ENCODE data around the gene CTXND1.

DNA sequence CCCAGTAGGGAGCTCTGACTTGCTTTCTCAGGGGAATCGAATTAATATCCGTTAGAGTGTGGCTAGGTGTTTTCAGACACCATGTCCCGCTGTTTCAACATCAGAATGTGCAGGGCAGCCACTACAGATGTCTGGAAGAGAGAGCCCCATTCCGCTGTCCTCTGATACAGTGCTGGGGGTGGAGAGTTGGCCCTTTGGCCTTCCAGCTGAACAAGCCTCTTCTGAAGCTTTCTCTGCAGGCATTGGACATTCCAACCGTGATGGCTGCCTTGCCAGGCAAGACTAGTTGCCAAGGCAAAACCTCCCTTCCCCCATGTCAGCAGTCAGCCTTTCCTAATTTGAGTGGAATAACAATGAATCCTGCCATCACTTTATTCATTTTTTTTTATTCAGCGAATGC, 97.7 kb downstream of the CTXND1 start:
- TF ChIP-seq SMC3 (IDR thresholded peaks at IDR 0.05; ENCODE audit: low read depth, low read length) (no peak), RFX5 (IDR thresholded peaks at IDR 0.05; ENCODE audit: low read depth, low read length) (no peak), RAD21 (IDR thresholded peaks at IDR 0.05; ENCODE audit: low read length) (no peak), MAZ (IDR thresholded peaks at IDR 0.05; ENCODE audit: borderline replicate concordance, low read depth, low read length) (no peak), CHD1 (IDR thresholded peaks at IDR 0.05; ENCODE audit: low read depth, low read length) (no peak), POLR2A (IDR thresholded peaks at IDR 0.05; ENCODE audit: low read depth, low read length) (no peak), FOS (IDR thresholded peaks at IDR 0.05; ENCODE audit: low read depth, low read length) (no peak), BHLHE40 (IDR thresholded peaks at IDR 0.05; ENCODE audit: low read depth, low read length) (no peak), MAFK (IDR thresholded peaks at IDR 0.05; ENCODE audit: low read depth, low read length) (no peak), RCOR1 (IDR thresholded peaks at IDR 0.05; ENCODE audit: insufficient replicate concordance, low read length) (no peak)
- TF ChIP-seq, protein P1, sequence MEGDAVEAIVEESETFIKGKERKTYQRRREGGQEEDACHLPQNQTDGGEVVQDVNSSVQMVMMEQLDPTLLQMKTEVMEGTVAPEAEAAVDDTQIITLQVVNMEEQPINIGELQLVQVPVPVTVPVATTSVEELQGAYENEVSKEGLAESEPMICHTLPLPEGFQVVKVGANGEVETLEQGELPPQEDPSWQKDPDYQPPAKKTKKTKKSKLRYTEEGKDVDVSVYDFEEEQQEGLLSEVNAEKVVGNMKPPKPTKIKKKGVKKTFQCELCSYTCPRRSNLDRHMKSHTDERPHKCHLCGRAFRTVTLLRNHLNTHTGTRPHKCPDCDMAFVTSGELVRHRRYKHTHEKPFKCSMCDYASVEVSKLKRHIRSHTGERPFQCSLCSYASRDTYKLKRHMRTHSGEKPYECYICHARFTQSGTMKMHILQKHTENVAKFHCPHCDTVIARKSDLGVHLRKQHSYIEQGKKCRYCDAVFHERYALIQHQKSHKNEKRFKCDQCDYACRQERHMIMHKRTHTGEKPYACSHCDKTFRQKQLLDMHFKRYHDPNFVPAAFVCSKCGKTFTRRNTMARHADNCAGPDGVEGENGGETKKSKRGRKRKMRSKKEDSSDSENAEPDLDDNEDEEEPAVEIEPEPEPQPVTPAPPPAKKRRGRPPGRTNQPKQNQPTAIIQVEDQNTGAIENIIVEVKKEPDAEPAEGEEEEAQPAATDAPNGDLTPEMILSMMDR (conservative IDR thresholded peaks at IDR 0.05; ENCODE audit: low read depth, low read length): no peak

All from IMR-90 (cell line).